ENCODE data around the gene KHDRBS2.

KHDRBS2 gene

GRCh38 chr6:62174548-62174947 lies 111.5 kb downstream of the KHDRBS2 start:
- no peak for FAIRE-seq

GRCh38 chr6:62167736-62168135 lies 118.3 kb downstream of the KHDRBS2 start:
- FAIRE-seq = no peak

GRCh38 chr6:62162858-62163257 lies 123.2 kb downstream of the KHDRBS2 start:
- FAIRE-seq = no peak

- no peak for FAIRE-seq
Observed at GRCh38 chr6:62152796-62153195, 133.2 kb downstream of the KHDRBS2 start.

- FAIRE-seq = peak; percentile 93
Observed at GRCh38 chr6:62150048-62150663, 135.9 kb downstream of the KHDRBS2 start.

- no peak for FAIRE-seq
Observed at GRCh38 chr6:62146954-62147853, 138.8 kb downstream of the KHDRBS2 start.

GRCh38 chr6:62129127-62129526 lies 156.9 kb downstream of the KHDRBS2 start:
- no peak for FAIRE-seq

GRCh38 chr6:62119401-62119800 lies 166.6 kb downstream of the KHDRBS2 start:
- no peak for FAIRE-seq

GRCh38 chr6:62103186-62103859 lies 182.7 kb downstream of the KHDRBS2 start:
- FAIRE-seq = no peak

GRCh38 chr6:62102387-62102786 lies 183.6 kb downstream of the KHDRBS2 start:
- FAIRE-seq = no peak

GRCh38 chr6:62090442-62091229 lies 195.4 kb downstream of the KHDRBS2 start:
- no peak for FAIRE-seq

GRCh38 chr6:62089781-62090180 lies 196.2 kb downstream of the KHDRBS2 start:
- no peak for FAIRE-seq

GRCh38 chr6:62086047-62086446 lies 200.0 kb downstream of the KHDRBS2 start:
- no peak for FAIRE-seq

- FAIRE-seq = no peak
Observed at GRCh38 chr6:62075869-62076268, 210.2 kb downstream of the KHDRBS2 start.

- FAIRE-seq = no peak
Observed at GRCh38 chr6:62059901-62060300, 226.1 kb downstream of the KHDRBS2 start.

- no peak for FAIRE-seq
Observed at GRCh38 chr6:62057300-62057699, 228.7 kb downstream of the KHDRBS2 start.

- FAIRE-seq = no peak
Observed at GRCh38 chr6:62045502-62045901, 240.5 kb downstream of the KHDRBS2 start.

- FAIRE-seq = no peak
Observed at GRCh38 chr6:62043084-62043483, 242.9 kb downstream of the KHDRBS2 start.

- no peak for FAIRE-seq
Observed at GRCh38 chr6:62042429-62042828, 243.6 kb downstream of the KHDRBS2 start.

GRCh38 chr6:62039605-62040004 lies 246.4 kb downstream of the KHDRBS2 start:
- peak; percentile 54 for FAIRE-seq

GRCh38 chr6:62037445-62037844 lies 248.6 kb downstream of the KHDRBS2 start:
- FAIRE-seq = no peak

- no peak for FAIRE-seq
Observed at GRCh38 chr6:62035952-62036351, 250.1 kb downstream of the KHDRBS2 start.

GRCh38 chr6:62013719-62014118 lies 272.3 kb downstream of the KHDRBS2 start:
- no peak for FAIRE-seq

Measured in A204.1 (cell line).